K562 (cell line): ENCODE results near the gene DHX32.

Experiments used
- CTCF ChIP-seq, 3 experiments: IDR thresholded peaks in 2 of 3; conservative IDR thresholded peaks in 1 of 3; 2 replicates each; pipeline ENCODE4 v1.5.1; 2011 to 2012; ENCODE audit warnings: low read length in 3 of 3, mild to moderate bottlenecking in 3 of 3, control low read depth in 2 of 3, improper control_type of control experiment in 1 of 3, inconsistent platforms in 1 of 3, low read depth in 1 of 3, mixed read lengths in 1 of 3, moderate library complexity in 1 of 3; ENCODE audit not compliant: insufficient read depth in 2 of 3
- E2F6 ChIP-seq, 2 experiments: IDR thresholded peaks; 2 replicates each; pipeline ENCODE4 v1.6.1; 2011; ENCODE audit warnings: borderline replicate concordance in 1 of 2, control low read depth in 1 of 2, low read depth in 1 of 2, low read length in 1 of 2, mild to moderate bottlenecking in 1 of 2, mixed read lengths in 1 of 2, moderate library complexity in 1 of 2; ENCODE audit not compliant: insufficient read depth in 1 of 2, insufficient read length in 1 of 2, poor library complexity in 1 of 2, severe bottlenecking in 1 of 2; ENCODE audit errors: extremely low read depth in 1 of 2
- IRF2 ChIP-seq: sonication (generic); formaldehyde crosslinking; IDR thresholded peaks from 2 replicates; pipeline ENCODE4 v1.8.1; 2022; ENCODE audit warnings: mild to moderate bottlenecking, missing genetic modification reagents
- MCM5 ChIP-seq: fragments of 450-650 bp; IDR thresholded peaks from 2 replicates; pipeline ENCODE4 v1.6.1; 2016; ENCODE audit warnings: low read depth
- NR3C1 ChIP-seq: sonication (generic); formaldehyde crosslinking; IDR thresholded peaks from 2 replicates; pipeline ENCODE4 v1.8.1; 2022; ENCODE audit warnings: missing genetic modification reagents
- SAFB ChIP-seq: fragments of 200-400 bp; formaldehyde crosslinking; IDR thresholded peaks from 2 replicates; pipeline ENCODE4 v1.6.1; 2017; ENCODE audit warnings: low read depth, low read length, borderline replicate concordance
- SIRT6 ChIP-seq: IDR thresholded peaks from one replicate; pipeline ENCODE4 v1.6.1; 2012; ENCODE audit warnings: low read depth, mild to moderate bottlenecking, control low read depth, inconsistent platforms, low read length, moderate library complexity
- SMAD1 ChIP-seq: fragments of 150-350 bp; IDR thresholded peaks from 2 replicates; pipeline ENCODE4 v1.6.1; 2014; ENCODE audit warnings: low read length, low read depth; ENCODE audit not compliant: partially characterized antibody
- STAT5A ChIP-seq: IDR thresholded peaks from 2 replicates; pipeline ENCODE4 v1.6.1; 2012; ENCODE audit warnings: low read length, inconsistent platforms, borderline replicate concordance
- STAT6 ChIP-seq: sonication (generic); formaldehyde crosslinking; IDR thresholded peaks from 2 replicates; pipeline ENCODE4 v1.8.1; 2023; ENCODE audit warnings: mild to moderate bottlenecking, missing genetic modification reagents
- U2AF1 ChIP-seq: fragments of 200-400 bp; formaldehyde crosslinking; optimal IDR thresholded peaks from 2 replicates; pipeline ENCODE3; 2017; ENCODE audit warnings: mild to moderate bottlenecking, low read depth, low read length, moderate library complexity
- ZNF124 ChIP-seq: sonication (generic); formaldehyde crosslinking; IDR thresholded peaks from 2 replicates; pipeline ENCODE4 v1.8.1; 2022; ENCODE audit warnings: missing genetic modification reagents
- TF ChIP-seq, protein P1 (sequence below): fragments of 450-650 bp; conservative IDR thresholded peaks from 2 replicates; pipeline ENCODE4 v1.6.1; 2016; ENCODE audit warnings: missing genetic modification characterization, low read depth, mild to moderate bottlenecking, missing compliant biosample characterization, moderate library complexity
- TF ChIP-seq, protein P2 (sequence below): IDR thresholded peaks from 2 replicates; pipeline ENCODE4 v1.6.1; 2011; ENCODE audit not compliant: insufficient read length; ENCODE audit errors: extremely low read depth

- TF ChIP-seq ZNF124 (CRISPR knock-in tag) (no peak), SAFB (no peak), STAT5A (no peak), SIRT6 (no peak), IRF2 (CRISPR knock-in tag) (no peak), E2F6 (IDR thresholded peaks at IDR 0.05; ENCODE audit: borderline replicate concordance in 1 of 2, extremely low read depth in 1 of 2, insufficient read depth in 1 of 2, insufficient read length in 1 of 2, low read depth in 1 of 2, low read length in 1 of 2, poor library complexity in 1 of 2, severe bottlenecking in 1 of 2) (no peak), SMAD1 (no peak), U2AF1 (no peak), CTCF (IDR thresholded peaks at IDR 0.05 in 2 of 3, conservative IDR thresholded peaks at IDR 0.05 in 1 of 3; ENCODE audit: insufficient read depth in 2 of 3, low read depth in 1 of 3, low read length in 3 of 3) (no peak), NR3C1 (CRISPR knock-in tag) (no peak), MCM5 (no peak), STAT6 (no peak)
- TF ChIP-seq, protein P1, sequence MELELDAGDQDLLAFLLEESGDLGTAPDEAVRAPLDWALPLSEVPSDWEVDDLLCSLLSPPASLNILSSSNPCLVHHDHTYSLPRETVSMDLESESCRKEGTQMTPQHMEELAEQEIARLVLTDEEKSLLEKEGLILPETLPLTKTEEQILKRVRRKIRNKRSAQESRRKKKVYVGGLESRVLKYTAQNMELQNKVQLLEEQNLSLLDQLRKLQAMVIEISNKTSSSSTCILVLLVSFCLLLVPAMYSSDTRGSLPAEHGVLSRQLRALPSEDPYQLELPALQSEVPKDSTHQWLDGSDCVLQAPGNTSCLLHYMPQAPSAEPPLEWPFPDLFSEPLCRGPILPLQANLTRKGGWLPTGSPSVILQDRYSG (tag): no peak
- TF ChIP-seq, protein P2, sequence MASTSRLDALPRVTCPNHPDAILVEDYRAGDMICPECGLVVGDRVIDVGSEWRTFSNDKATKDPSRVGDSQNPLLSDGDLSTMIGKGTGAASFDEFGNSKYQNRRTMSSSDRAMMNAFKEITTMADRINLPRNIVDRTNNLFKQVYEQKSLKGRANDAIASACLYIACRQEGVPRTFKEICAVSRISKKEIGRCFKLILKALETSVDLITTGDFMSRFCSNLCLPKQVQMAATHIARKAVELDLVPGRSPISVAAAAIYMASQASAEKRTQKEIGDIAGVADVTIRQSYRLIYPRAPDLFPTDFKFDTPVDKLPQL: no peak
Observed at GRCh38 chr10:125865120-125865519, 16.0 kb downstream of the DHX32 start.
